ENCODE measurements around the gene SIGLEC1.

SIGLEC1 gene

GRCh38 chr20:3680701-3681351 lies 31.6 kb downstream of the SIGLEC1 start:
- DNase-seq (ENCODE audit: low spot score) (no peak), FAIRE-seq (no peak)

GRCh38 chr20:3679749-3680700 lies 32.4 kb downstream of the SIGLEC1 start:
- FAIRE-seq (no peak), DNase-seq (ENCODE audit: low spot score) (no peak)

DNA sequence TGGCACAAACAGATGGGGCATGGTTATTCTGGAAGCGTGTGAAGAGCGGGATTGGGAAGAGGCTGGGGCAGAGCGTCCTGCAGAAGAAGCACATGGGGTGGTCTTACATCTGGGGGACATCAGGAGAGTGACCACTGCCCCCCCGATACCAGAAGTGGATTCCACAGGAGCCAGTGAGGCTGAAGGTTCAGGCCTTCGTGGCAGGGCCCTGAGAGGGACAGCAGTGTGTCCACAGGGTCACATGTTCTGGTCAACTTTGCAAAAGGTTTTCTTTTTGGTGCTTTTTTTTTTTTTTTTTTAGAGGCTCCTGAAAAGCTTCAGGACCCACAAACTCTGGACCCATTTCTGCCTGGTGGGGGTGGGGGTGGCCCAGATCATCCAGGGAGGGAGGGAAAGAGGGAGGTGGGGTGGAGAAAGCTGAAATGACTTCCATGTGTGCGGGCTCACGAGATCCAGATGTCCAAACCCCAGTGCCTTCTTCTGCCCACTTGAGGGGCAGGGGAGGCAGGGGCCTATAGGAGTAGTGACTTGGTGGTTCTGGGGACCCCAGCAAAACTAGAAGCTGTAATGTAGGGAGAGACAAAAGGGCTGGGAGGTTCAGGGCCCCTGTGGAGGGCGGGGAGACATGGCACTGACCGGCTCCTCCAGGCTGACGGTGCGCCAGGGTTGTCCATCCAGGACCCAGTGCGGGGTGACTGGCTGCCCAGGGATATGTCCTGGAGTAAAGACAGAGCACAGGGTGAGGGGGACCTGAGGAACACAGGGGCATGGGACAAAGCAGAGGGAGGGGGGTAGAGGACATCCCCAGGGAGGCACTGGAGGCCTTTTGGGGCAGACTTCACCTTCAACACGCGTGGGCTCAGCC lies 33.3 kb downstream of the SIGLEC1 start:
- no peak for DNase-seq (ENCODE audit: low spot score)
- no peak for FAIRE-seq

- DNase-seq (ENCODE audit: low spot score): no peak
- FAIRE-seq: no peak
These were observed 34.2 kb downstream of the SIGLEC1 start for GRCh38 chr20:3678198-3678597.

DNA sequence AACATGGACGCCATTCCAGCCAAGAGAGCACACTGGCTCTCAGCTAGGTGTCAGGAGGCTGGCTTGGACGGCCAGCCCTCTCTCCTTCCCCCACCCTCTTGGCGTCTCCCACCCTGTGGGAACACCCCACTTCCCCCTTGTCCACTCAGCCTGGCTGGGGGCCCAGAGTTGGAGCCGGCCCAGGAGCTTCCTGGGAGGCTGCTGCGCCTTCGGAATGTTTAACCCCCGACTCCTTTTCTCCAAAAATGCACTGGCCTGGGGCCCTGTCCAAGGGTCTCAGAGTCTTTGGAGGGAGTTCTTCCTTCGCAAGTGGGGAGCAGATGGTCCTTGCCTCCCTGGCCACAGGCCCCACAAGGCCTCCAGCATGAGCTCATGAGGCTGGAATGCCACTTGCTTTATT lies 34.7 kb downstream of the SIGLEC1 start:
- no peak for FAIRE-seq

DNA sequence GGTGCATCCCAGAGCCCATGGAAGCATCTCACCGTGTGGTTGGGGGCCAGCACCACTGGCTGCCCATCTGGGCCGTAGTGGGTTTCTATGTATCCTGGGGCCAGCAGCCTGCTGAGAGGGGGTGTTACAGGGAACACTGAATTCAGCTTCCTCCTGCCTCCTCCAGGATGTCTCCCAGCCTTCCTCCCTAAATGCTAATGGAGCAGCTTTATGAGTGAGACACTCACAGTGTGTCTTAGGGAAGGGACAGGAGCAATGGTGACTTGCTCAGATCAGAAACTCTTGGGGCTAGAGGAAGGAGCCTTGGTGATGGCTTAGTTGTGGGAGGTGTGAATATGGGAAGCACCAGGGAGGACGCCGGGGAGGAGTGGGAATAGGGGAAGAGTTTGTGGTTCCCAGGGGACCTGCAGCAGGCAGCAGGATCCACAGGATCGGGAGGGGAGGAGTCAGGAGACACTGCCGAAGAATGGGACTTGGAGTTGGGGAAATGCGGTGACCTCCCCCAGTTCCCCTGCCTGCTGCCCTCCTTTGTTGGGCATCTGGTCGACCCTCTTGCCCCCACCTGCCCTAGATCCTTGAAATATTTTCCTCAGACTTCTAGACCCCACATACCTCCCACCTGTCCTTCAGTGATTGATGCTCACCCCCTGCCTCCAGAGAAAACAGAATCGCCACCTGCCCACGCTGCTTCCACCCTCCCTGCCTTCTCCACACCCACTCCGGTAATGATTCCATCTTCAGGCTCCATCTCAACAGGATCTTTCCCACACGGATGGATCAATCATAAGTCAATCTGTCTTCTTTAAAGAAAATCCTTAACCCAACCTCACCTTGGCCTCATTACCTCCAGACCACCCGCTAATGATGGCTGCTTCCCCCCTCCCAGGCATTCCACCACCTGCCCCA lies 37.2 kb downstream of the SIGLEC1 start:
- no peak for DNase-seq (ENCODE audit: low spot score)
- no peak for FAIRE-seq

More for the DNA sequence above, 34.7 kb downstream of the SIGLEC1 start:
- no peak for DNase-seq (ENCODE audit: low spot score)

DNA sequence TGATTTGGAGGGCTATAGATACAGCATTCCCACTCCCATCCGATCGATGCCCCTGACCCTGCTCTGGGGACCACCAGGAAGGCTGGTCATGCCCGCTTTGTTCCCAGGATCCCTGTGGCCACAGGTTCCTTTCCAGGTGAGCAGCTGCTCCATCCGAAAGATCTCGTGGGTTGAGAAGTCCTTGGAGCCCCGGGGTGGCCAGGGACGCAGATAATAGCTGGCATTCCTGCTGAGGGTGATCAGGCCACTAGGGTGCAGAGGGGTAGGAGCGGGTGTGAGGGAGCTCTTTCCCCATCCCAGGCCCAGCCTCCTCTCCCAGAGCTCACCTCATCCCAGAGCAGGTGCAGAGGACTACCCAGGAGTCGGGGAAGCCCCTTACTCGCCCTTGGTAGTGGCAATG lies 38.0 kb downstream of the SIGLEC1 start:
- DNase-seq (ENCODE audit: low spot score) (no peak), FAIRE-seq (no peak)

GRCh38 chr20:3673221-3674070 lies 39.0 kb downstream of the SIGLEC1 start:
- DNase-seq (ENCODE audit: low spot score): no peak
- FAIRE-seq: no peak

GRCh38 chr20:3672547-3673171 lies 39.7 kb downstream of the SIGLEC1 start:
- FAIRE-seq (no peak), DNase-seq (ENCODE audit: low spot score) (no peak)

- FAIRE-seq (no peak), DNase-seq (ENCODE audit: low spot score) (no peak)
These were observed 40.3 kb downstream of the SIGLEC1 start for GRCh38 chr20:3671986-3672546.

DNA sequence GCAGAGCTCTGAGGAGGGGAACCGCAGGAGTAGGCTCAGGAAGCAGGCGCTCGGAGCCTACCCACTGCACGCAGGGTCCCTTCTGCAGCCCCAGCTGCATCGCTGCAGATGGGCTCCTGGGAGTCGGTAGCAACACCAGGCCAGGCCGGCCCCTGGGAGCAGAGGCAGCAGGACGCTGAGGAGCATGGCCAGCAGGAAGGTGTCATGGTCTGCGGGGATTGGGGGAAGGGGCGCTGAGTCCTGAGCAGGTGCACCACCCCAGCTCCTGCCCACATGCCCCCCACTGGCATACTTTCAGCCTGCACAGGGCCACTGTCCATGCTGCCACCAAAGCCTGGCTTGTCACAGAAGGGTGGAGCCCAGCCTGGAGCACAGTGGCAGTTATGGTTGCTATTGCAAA lies 41.5 kb downstream of the SIGLEC1 start:
- FAIRE-seq (no peak), DNase-seq (ENCODE audit: low spot score) (no peak)

DNA sequence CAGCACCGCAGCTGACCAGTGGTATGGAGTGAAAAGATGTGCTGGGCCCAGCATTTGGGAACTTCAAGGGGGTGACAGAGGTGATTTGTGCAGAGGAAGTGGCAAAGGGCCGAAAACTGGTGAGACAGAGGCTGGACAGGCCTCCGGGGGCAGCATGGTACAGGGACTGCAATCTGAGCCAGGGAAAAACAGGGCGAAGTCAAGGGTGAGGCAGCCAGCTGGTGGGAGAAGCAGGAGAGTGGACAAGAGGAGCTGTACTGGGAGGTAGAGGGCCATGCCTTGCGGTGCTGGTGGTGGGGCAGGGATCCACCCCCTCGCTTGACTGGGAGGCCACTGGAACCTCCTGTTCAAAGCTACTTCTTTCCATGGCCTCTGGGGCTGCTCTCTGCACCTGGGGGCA lies 41.9 kb downstream of the SIGLEC1 start:
- DNase-seq (ENCODE audit: low spot score): no peak

DNA sequence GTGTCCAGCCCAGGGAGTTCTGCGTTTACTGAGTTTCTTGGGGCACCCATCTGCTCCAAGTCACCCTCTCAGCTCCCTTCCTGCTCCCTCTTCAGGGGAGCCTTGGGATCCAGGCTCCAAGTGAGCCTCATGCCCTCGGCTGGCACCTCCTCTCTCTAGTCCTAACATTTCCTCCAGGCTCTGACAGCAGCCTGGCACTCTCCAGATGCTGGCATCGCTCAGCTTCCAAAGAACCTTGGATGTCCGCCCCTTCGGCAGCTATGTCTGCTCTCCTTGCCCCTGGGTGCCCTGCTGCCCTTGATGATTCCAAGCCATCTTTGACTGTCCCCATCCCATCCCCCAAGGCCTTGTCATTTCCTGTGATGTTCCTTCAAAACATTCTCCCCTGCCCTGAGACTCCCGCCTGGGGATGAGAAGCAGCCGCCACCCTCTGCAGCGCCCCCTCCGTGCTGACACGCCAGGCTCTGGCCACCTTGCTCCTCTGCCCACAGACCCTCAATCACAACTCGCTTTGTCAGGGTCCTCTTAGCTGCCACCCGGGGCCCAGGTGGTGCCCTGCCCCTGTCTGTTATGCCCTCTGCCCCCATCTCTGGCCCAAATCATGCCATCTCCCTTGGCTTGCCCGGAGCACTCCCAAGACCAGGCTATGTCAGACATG lies 42.6 kb downstream of the SIGLEC1 start:
- no peak for FAIRE-seq
- DNase-seq (ENCODE audit: low spot score): no peak

More for the DNA sequence above, 41.9 kb downstream of the SIGLEC1 start:
- no peak for FAIRE-seq

DNA sequence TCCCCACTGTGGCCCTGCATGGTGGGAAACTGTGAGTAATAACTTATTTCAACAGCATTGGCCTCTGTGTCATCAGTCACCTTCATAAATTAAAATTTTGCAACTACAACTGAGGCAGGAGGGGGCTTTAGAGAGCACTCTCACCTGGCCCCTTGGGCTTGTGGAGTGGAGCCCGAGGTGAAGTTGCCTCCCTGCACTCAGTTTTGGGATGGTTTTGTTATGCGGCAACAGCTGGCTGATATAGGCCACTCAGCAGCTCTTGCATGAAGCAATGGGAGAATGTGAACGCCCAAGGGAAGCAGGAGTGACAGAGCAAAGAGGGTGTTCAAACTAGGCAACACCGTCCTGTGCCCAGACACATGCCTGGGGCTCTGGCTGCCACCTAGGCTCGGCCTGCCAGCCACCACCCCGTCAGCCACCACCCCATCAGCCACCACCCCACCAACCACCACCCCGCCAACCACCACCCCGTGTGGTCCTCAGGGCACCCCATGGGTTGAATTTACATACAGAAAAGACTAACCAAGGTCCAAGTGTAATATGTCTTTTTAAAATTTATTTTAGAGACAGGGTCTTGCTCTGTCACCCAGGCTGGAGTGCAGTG lies 44.9 kb downstream of the SIGLEC1 start:
- no peak for DNase-seq (ENCODE audit: low spot score)
- no peak for FAIRE-seq

DNA sequence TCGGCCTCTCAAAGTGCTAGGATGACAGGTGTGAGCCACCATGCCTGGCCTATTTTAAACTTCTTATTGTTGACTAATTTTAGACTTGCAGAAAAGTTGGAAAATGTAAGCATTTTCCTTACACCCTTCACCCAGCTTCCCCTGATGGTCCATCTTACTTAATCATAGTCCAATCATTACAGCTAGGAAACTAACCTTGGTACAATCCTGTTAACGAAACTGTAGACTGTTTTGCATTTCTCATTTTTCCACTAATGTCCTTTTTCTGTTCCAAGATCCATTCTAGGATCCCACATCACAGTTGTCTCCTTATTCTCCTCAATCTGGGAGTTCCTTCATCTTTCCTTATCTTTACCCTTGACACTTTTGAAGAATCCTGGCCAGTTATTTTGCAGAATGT lies 48.5 kb downstream of the SIGLEC1 start:
- FAIRE-seq (no peak), DNase-seq (ENCODE audit: low spot score) (no peak)

DNA sequence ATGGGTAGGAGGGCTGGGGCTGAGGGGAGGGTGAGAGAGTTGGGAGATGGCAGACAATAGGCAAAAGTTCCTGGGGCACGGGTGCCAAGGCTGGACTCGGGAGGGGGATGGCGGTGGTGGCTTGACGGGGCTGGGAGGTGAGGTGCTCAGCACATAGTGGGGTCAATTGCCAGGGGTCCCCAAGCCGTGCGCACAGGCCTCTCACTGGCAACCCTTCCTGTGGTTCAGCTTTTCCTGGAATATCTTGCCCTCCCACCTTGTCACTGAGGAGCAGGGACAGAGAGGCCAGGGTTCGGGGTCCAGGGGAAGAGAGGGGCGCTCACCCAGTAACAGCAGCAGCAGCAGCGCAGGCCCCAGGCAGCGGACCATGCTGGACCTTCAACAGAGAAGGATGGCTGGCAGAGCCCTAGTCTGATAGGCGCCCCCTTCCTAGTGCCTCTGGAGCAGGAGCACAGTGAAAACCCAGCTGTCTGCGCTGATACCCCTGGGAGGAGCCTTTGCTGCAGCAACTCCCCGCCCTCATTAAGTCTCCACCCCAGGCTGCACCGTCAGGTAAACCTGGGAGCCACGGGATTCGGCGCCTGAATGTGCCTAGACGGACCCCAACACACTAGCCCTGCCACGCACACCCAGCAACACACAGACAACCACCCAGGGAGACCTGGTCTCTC lies 49.2 kb downstream of the SIGLEC1 start, which contains the start of gene GFRA4:
TSS of gene GFRA4 (minus strand) at position 369 of the 671 bp plus-strand sequence. CDS start at position 369, 0 bp downstream.
- DNase-seq (ENCODE audit: low spot score) (no peak), FAIRE-seq (no peak)
